Measurements from ENCODE around the gene MYB. TPM values are rescaled to one million over a fixed set of nuclear protein-coding genes. Genes with fewer than 3 reads are reported as not detected.

The MYB gene
- total RNA-seq, 2 donors from 2014 or later, result 4.3 to 7.2 TPM

DNA sequence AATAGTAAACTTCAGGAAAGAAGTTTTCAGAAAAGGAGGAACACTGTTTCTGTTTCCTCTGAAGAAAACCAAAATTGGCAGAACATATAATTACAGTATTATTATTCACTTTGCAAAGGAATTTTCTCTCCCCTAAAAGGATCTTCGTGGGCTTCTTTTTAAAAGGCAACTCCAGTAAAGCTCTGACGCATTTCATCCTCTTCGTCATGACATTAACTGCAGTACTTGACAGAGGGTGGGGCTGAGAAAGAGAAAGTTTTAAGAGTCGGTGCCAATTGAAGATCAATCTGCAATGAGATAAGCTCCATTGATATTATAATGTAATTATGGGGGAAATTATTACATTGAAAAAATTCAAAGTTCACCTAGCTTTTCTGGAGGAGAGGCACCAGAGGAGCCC, 75.8 kb downstream of the MYB start:
- no peaks in the 10 kb centered on the region for H3K36me3 ChIP-seq
- no peaks in the 10 kb centered on the region for H3K27me3 ChIP-seq (replicated peaks; ENCODE audit: insufficient read depth)
- DNase-seq (ENCODE audit: low spot score), result no peak
- intact Hi-C loops (cut with DNase I), result no loop called here
- no peak overlapping the region for H3K4me3 ChIP-seq
- H3K9me3 ChIP-seq, result no peaks in the 10 kb centered on the region
- 52% methylated on average over 4 of the region's 4 CpGs for WGBS
- H3K4me1 ChIP-seq (replicated peaks), result no peaks in the 10 kb centered on the region
- H3K27ac ChIP-seq, result no peak overlapping the region
- TF ChIP-seq, protein P1, sequence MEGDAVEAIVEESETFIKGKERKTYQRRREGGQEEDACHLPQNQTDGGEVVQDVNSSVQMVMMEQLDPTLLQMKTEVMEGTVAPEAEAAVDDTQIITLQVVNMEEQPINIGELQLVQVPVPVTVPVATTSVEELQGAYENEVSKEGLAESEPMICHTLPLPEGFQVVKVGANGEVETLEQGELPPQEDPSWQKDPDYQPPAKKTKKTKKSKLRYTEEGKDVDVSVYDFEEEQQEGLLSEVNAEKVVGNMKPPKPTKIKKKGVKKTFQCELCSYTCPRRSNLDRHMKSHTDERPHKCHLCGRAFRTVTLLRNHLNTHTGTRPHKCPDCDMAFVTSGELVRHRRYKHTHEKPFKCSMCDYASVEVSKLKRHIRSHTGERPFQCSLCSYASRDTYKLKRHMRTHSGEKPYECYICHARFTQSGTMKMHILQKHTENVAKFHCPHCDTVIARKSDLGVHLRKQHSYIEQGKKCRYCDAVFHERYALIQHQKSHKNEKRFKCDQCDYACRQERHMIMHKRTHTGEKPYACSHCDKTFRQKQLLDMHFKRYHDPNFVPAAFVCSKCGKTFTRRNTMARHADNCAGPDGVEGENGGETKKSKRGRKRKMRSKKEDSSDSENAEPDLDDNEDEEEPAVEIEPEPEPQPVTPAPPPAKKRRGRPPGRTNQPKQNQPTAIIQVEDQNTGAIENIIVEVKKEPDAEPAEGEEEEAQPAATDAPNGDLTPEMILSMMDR (IDR thresholded peaks at IDR 0.05), result no peak
- no peak for TF ChIP-seq POLR2A (IDR thresholded peaks at IDR 0.05)
- no peak for TF ChIP-seq POLR2AphosphoS5 (IDR thresholded peaks at IDR 0.05)

- no peaks in the 10 kb centered on the region for H3K27me3 ChIP-seq (replicated peaks; ENCODE audit: insufficient read depth)
- WGBS, result 74% methylated on average over 2 of the region's 2 CpGs
- H3K4me1 ChIP-seq (replicated peaks), result no peaks in the 10 kb centered on the region
- H3K9me3 ChIP-seq, result no peaks in the 10 kb centered on the region
- no peak overlapping the region for H3K27ac ChIP-seq
- H3K36me3 ChIP-seq, result no peaks in the 10 kb centered on the region
- intact Hi-C loops (cut with DNase I), result no loop called here
- no peak overlapping the region for H3K4me3 ChIP-seq
- no peak for TF ChIP-seq POLR2A (IDR thresholded peaks at IDR 0.05)
- TF ChIP-seq, protein P1 (IDR thresholded peaks at IDR 0.05), result no peak
- TF ChIP-seq POLR2AphosphoS5 (IDR thresholded peaks at IDR 0.05), result no peak
- no peak for DNase-seq (ENCODE audit: low spot score)
Observed at GRCh38 chr6:135257631-135258405, 76.7 kb downstream of the MYB start.

- no peak overlapping the region for H3K27ac ChIP-seq
- H3K4me1 ChIP-seq (replicated peaks), result no peaks in the 10 kb centered on the region
- no peaks in the 10 kb centered on the region for H3K9me3 ChIP-seq
- H3K4me3 ChIP-seq, result no peak overlapping the region
- H3K36me3 ChIP-seq, result no peaks in the 10 kb centered on the region
- DNase-seq (ENCODE audit: low spot score), result no peak
- TF ChIP-seq, protein P1 (IDR thresholded peaks at IDR 0.05), result no peak
- TF ChIP-seq POLR2A (IDR thresholded peaks at IDR 0.05) (no peak), POLR2AphosphoS5 (IDR thresholded peaks at IDR 0.05) (no peak)
- WGBS, result 73% methylated on average over 6 of the region's 6 CpGs
- intact Hi-C loops (cut with DNase I), result no loop called here
- no peaks in the 10 kb centered on the region for H3K27me3 ChIP-seq (replicated peaks; ENCODE audit: insufficient read depth)
Observed at GRCh38 chr6:135258970-135259369, 77.9 kb downstream of the MYB start.

GRCh38 chr6:135260612-135261011, 79.5 kb downstream of the MYB start:
- no peaks in the 10 kb centered on the region for H3K36me3 ChIP-seq
- no peaks in the 10 kb centered on the region for H3K27me3 ChIP-seq (replicated peaks; ENCODE audit: insufficient read depth)
- intact Hi-C loops (cut with DNase I), result no loop called here
- H3K9me3 ChIP-seq, result no peaks in the 10 kb centered on the region
- H3K4me3 ChIP-seq, result no peak overlapping the region
- 98% methylated on average over 4 of the region's 4 CpGs for WGBS
- TF ChIP-seq POLR2AphosphoS5 (IDR thresholded peaks at IDR 0.05) (no peak), POLR2A (IDR thresholded peaks at IDR 0.05) (no peak)
- TF ChIP-seq, protein P1 (IDR thresholded peaks at IDR 0.05), result no peak
- H3K27ac ChIP-seq, result no peak overlapping the region
- no peak for DNase-seq (ENCODE audit: low spot score)
- no peaks in the 10 kb centered on the region for H3K4me1 ChIP-seq (replicated peaks)

Measured in prostate gland (tissue), 2 donors.